ENCODE measurements around the gene ZSWIM8. TPM values are rescaled to one million over a fixed set of nuclear protein-coding genes. Genes with fewer than 3 reads are reported as not detected.
A peak's percentile ranks its signal among the peaks of the same experiment; 100 is the strongest.

The ZSWIM8 gene
- polyA plus RNA-seq, 3 donors = 7.8 to 150 (median 19.2) TPM

- H3K4me3 ChIP-seq (replicated peaks in 1 of 3; ENCODE audit: low read depth in 2 of 3, low read length in 3 of 3) = no peak overlapping the region
- no peak for TF ChIP-seq CTCF (IDR thresholded peaks at IDR 0.05)
- DNase-seq = no peak
- H3K27ac ChIP-seq (ENCODE audit: low read depth in 1 of 2, low read length in 2 of 2) = peak overlapping the region; percentile 50 to 66
- H3K36me3 Mint-ChIP-seq = peaks cover 42 to 60% of the 10 kb centered on the region in 2 donors
- H3K36me3 ChIP-seq (replicated peaks in 1 of 2; ENCODE audit: control insufficient read depth in 1 of 2, insufficient read depth in 2 of 2, low read length in 2 of 2) = peaks cover 27 to 47% of the 10 kb centered on the region in 2 donors
- H3K4me3 Mint-ChIP-seq = no peak overlapping the region
- H3K9me3 ChIP-seq (replicated peaks in 1 of 2; ENCODE audit: control insufficient read depth in 1 of 2, insufficient read depth in 1 of 2, low read length in 2 of 2) = no peaks in the 10 kb centered on the region
- intact Hi-C loops (cut with micrococcal nuclease) = no loop called here
- no peaks in the 10 kb centered on the region for H3K27me3 ChIP-seq (ENCODE audit: control insufficient read depth in 2 of 2, insufficient read depth in 2 of 2, low read length in 2 of 2)
- H2AFZ ChIP-seq (ENCODE audit: insufficient read depth, low read depth, low read length, poor library complexity, severe bottlenecking) = no peak overlapping the region
- peak overlapping the region; percentile 75 to 92 (median 82) for H3K27ac Mint-ChIP-seq
- no peaks in the 10 kb centered on the region for H4K20me1 ChIP-seq (ENCODE audit: insufficient read depth, low read length)
- WGBS (ENCODE audit: insufficient coverage) = 80% methylated on average over 6 of the region's 10 CpGs
- H3K9me3 Mint-ChIP-seq = no peaks in the 10 kb centered on the region
- peak overlapping the region; percentile 48 for H3K9ac ChIP-seq (ENCODE audit: insufficient read depth, low read length, poor library complexity, severe bottlenecking)
- H3K27me3 Mint-ChIP-seq (ENCODE audit: low read depth in 3 of 3) = peaks cover 0 to 4% (median 0%) of the 10 kb centered on the region in 3 donors
- H3K4me2 ChIP-seq (replicated peaks; ENCODE audit: extremely low read depth, low read length, poor library complexity, severe bottlenecking) = peak overlapping the region; percentile 66
- peaks cover 52% of the 10 kb centered on the region for H3K4me1 Mint-ChIP-seq
- no peaks in the 10 kb centered on the region for H3K79me2 ChIP-seq (ENCODE audit: insufficient read depth, low read length)
- H3K4me1 ChIP-seq (ENCODE audit: control insufficient read depth in 1 of 2, insufficient read depth in 2 of 2, low read length in 2 of 2) = peaks cover 50 to 53% of the 10 kb centered on the region in 2 donors
Observed at GRCh38 chr10:73816917-73817729, 31.7 kb downstream of the ZSWIM8 start.

GRCh38 chr10:73817826-73818225 is 32.4 kb downstream of the ZSWIM8 start:
- no peaks in the 10 kb centered on the region for H4K20me1 ChIP-seq (ENCODE audit: insufficient read depth, low read length)
- H3K79me2 ChIP-seq (ENCODE audit: insufficient read depth, low read length) = no peaks in the 10 kb centered on the region
- H2AFZ ChIP-seq (ENCODE audit: insufficient read depth, low read depth, low read length, poor library complexity, severe bottlenecking) = no peak overlapping the region
- H3K4me3 ChIP-seq (replicated peaks in 1 of 3; ENCODE audit: low read depth in 2 of 3, low read length in 3 of 3) = no peak overlapping the region
- no peaks in the 10 kb centered on the region for H3K9me3 ChIP-seq (replicated peaks in 1 of 2; ENCODE audit: control insufficient read depth in 1 of 2, insufficient read depth in 1 of 2, low read length in 2 of 2)
- peaks cover 46 to 53% of the 10 kb centered on the region in 2 donors for H3K4me1 ChIP-seq (ENCODE audit: control insufficient read depth in 1 of 2, insufficient read depth in 2 of 2, low read length in 2 of 2)
- H3K36me3 ChIP-seq (replicated peaks in 1 of 2; ENCODE audit: control insufficient read depth in 1 of 2, insufficient read depth in 2 of 2, low read length in 2 of 2) = peaks cover 31 to 51% of the 10 kb centered on the region in 2 donors
- DNase-seq = no peak
- H3K27me3 ChIP-seq (ENCODE audit: control insufficient read depth in 2 of 2, insufficient read depth in 2 of 2, low read length in 2 of 2) = no peaks in the 10 kb centered on the region
- H3K27ac ChIP-seq (ENCODE audit: low read depth in 1 of 2, low read length in 2 of 2) = peak overlapping the region in 1 of 2 donors; percentile 66
- intact Hi-C loops (cut with micrococcal nuclease) = no loop called here
- H3K9ac ChIP-seq (ENCODE audit: insufficient read depth, low read length, poor library complexity, severe bottlenecking) = peak overlapping the region; percentile 5
- 100% methylated on average over 5 of the region's 5 CpGs for WGBS (ENCODE audit: insufficient coverage)
- Mint-ChIP-seq H3K36me3 (peaks cover 46 to 63% of the 10 kb centered on the region in 2 donors), H3K4me3 (no peak overlapping the region), H3K9me3 (no peaks in the 10 kb centered on the region), H3K27ac (peak overlapping the region in 4 of 7 donors; percentile 6 to 79 (median 50)), H3K4me1 (peaks cover 51% of the 10 kb centered on the region), H3K27me3 (ENCODE audit: low read depth in 3 of 3) (peaks cover 0 to 4% (median 0%) of the 10 kb centered on the region in 3 donors)
- TF ChIP-seq CTCF (IDR thresholded peaks at IDR 0.05) = no peak
- H3K4me2 ChIP-seq (replicated peaks; ENCODE audit: extremely low read depth, low read length, poor library complexity, severe bottlenecking) = no peak overlapping the region
